ENCODE results near the gene GTF3C6. TPM values are rescaled to one million over a fixed set of nuclear protein-coding genes. Genes with fewer than 3 reads are reported as not detected.

Gene GTF3C6
- total RNA-seq, 3 donors from 2014 or later = 69.7 to 76.4 (median 73.5) TPM

DNA sequence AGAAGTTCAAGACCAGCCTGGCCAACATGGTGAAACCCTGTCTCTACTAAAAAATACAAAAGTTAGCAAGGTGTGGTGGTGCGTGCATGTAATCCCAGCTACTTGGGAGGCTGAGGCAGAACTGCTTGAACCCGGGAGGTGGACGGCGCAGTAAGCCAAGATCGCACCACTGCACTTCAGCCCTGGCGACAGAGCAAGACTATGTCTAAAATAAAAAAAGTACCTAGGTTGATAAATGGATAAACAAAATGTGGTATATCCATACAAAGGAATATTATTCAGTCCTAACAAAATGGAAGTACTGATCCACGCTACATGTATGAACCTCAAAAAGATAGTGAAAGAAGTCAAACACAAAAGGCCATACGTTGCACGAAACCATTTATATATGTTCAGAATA, 22.1 kb downstream of the GTF3C6 start:
- TF ChIP-seq, protein P1, sequence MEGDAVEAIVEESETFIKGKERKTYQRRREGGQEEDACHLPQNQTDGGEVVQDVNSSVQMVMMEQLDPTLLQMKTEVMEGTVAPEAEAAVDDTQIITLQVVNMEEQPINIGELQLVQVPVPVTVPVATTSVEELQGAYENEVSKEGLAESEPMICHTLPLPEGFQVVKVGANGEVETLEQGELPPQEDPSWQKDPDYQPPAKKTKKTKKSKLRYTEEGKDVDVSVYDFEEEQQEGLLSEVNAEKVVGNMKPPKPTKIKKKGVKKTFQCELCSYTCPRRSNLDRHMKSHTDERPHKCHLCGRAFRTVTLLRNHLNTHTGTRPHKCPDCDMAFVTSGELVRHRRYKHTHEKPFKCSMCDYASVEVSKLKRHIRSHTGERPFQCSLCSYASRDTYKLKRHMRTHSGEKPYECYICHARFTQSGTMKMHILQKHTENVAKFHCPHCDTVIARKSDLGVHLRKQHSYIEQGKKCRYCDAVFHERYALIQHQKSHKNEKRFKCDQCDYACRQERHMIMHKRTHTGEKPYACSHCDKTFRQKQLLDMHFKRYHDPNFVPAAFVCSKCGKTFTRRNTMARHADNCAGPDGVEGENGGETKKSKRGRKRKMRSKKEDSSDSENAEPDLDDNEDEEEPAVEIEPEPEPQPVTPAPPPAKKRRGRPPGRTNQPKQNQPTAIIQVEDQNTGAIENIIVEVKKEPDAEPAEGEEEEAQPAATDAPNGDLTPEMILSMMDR (IDR thresholded peaks at IDR 0.05) = no peak
- Histone ChIP-seq H3K4me1 (ENCODE audit: low read depth) (peaks cover 9% of the 10 kb centered on the region), H3K9me3 (no peaks in the 10 kb centered on the region), H3K36me3 (ENCODE audit: low read depth) (no peaks in the 10 kb centered on the region), H3K4me3 (no peak overlapping the region)
- intact Hi-C loops (cut with DNase I, micrococcal nuclease) = no loop called here
- no peak for ATAC-seq
- no peak for DNase-seq

DNA sequence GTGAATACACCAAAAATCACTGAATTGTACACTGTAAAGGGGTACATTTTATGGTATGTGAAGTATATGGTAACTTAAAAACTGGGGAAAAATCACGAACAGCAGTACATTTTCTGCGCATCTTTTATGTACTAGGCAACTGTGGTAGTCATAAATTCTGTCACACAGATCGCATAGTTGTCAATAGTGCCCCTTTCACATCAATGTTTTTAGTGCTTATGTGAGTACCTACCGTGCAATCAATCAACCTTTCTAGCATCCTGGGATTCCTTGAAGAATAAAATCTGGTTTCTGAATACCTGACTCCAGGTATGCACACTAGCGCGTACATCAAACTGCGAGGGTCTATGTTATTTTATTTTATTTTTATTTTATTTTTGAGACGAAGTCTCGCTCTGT, 22.7 kb downstream of the GTF3C6 start:
- ATAC-seq = no peak
- TF ChIP-seq, protein P1 (IDR thresholded peaks at IDR 0.05) = no peak

DNA sequence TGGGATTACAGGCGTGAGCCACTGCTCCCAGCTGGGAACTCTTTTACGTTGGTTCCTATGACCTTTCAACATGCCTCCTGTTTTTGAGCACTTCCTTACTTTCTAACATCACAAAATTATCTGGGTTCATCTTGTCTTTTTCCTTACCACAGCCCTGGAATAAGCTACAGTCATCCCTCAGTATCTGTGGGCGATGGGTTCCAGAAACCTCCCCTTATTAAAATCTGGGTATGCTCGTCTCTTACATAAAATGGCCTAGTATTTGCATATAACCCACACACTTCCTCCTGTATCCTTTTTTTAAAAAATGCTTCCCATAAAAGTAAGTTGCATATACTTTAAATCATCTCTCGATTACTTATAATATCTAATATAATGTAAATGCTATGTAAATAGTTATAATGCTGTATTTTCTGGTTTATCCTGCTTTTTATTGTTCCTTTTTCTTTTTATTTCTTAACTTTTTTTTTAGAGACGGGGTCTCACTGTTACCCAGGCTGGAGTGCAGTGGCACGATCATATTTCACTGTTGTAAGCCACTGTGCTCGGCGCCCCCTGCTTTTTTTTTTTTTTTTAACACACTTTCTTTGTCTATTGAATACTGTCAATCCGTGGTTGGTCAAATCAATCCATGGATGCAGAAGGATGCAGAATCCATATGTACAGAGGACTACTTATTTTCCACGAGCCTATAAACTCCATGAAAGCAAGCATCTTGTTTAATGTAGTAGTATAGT, 32.5 kb downstream of the GTF3C6 start:
- DNase-seq (no peak), ATAC-seq (no peak)
- Histone ChIP-seq H3K9me3 (no peaks in the 10 kb centered on the region), H3K36me3 (ENCODE audit: low read depth) (no peaks in the 10 kb centered on the region), H3K4me1 (ENCODE audit: low read depth) (no peaks in the 10 kb centered on the region), H3K4me3 (no peak overlapping the region)
- intact Hi-C loops (cut with DNase I, micrococcal nuclease) = no loop called here
- TF ChIP-seq, protein P1 (IDR thresholded peaks at IDR 0.05) = no peak

More for the DNA sequence above, 22.7 kb downstream of the GTF3C6 start:
- peak overlapping the region; percentile 70 for H3K4me3 ChIP-seq
- no peak for DNase-seq
- intact Hi-C loops (cut with DNase I, micrococcal nuclease) = no loop called here
- H3K4me1 ChIP-seq (ENCODE audit: low read depth) = peaks cover 9% of the 10 kb centered on the region
- H3K9me3 ChIP-seq = no peaks in the 10 kb centered on the region
- no peaks in the 10 kb centered on the region for H3K36me3 ChIP-seq (ENCODE audit: low read depth)

DNA sequence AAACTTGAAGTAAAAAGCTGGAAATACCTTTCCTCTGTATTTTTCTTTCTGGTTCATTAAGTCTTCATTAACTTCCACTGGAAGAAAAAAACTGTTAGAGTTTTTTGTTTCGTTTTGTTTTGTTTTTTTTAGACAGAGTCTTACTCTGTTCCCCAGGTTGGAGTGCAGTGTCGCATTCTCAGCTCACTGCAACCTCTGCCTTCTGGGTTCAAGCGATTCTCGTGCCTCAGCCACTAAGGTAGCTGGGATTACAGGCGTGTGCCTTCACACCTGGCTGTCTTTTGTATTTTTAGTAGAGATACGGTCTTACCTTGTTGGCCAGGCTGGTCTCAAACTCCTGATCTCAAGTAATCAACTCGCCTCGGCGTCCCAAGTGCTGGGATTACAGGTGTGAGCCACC, 38.2 kb downstream of the GTF3C6 start:
- no peak for DNase-seq
- Histone ChIP-seq H3K4me1 (ENCODE audit: low read depth) (no peaks in the 10 kb centered on the region), H3K36me3 (ENCODE audit: low read depth) (peaks cover 3% of the 10 kb centered on the region), H3K9me3 (no peaks in the 10 kb centered on the region), H3K4me3 (no peak overlapping the region)
- ATAC-seq = no peak
- TF ChIP-seq, protein P1 (IDR thresholded peaks at IDR 0.05) = no peak
- intact Hi-C loops (cut with DNase I, micrococcal nuclease) = no loop called here

DNA sequence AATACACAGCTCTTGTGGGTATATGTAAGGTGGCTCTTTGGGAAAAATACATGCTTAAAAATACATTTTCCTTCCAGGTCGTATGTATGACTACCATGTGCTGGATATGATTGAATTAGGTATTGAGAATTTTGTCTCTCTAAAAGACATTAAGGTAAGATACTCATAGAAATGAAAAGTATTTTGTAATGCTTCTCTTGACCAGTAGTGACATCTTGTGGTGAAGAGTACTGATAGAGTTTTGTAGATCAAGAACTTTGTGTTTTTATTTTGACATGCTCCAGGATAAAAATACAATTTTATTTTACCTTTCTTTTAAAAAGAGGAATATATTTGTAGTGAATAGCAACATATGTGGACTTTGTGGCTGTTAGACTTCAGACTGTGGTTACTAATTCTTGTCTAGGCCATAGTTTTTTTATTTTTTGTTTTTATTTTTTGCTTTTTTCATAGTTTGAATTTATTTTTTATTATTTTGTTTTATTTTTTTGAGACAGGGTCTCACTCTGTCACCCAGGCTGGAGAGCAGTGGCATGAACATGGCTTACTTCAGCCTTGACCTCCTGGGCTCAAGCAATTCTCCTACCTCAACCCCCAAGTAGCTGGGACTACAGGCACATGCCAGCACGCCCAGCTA, 41.2 kb downstream of the GTF3C6 start:
- ATAC-seq (no peak), DNase-seq (no peak)
- peaks cover 3% of the 10 kb centered on the region for H3K36me3 ChIP-seq (ENCODE audit: low read depth)
- TF ChIP-seq, protein P1 (IDR thresholded peaks at IDR 0.05) = no peak
- no peaks in the 10 kb centered on the region for H3K9me3 ChIP-seq
- no peaks in the 10 kb centered on the region for H3K4me1 ChIP-seq (ENCODE audit: low read depth)
- H3K4me3 ChIP-seq = no peak overlapping the region
- intact Hi-C loops (cut with DNase I, micrococcal nuclease) = no loop called here

Data from mucosa of descending colon (tissue), 3 donors.